ENCODE data around the gene FUT4.
"Not testable (repeated sequence)": the region's sequence is repeated elsewhere in the genome, so short reads cannot be mapped to it uniquely, and the experiment has no call there.

FUT4 gene

GRCh38 chr11:94543695-94544645, at the start of gene FUT4:
TSS of gene FUT4 (plus strand) at chr11:94543921. CDS start at chr11:94544134, 213 bp downstream.
- peak; percentile 71 for DNase-seq

- no peak for DNase-seq
Observed at GRCh38 chr11:94494126-94494680, 49.5 kb upstream of the FUT4 start.

- DNase-seq, result no peak
Observed at GRCh38 chr11:94500181-94500580, 43.5 kb upstream of the FUT4 start.

DNA sequence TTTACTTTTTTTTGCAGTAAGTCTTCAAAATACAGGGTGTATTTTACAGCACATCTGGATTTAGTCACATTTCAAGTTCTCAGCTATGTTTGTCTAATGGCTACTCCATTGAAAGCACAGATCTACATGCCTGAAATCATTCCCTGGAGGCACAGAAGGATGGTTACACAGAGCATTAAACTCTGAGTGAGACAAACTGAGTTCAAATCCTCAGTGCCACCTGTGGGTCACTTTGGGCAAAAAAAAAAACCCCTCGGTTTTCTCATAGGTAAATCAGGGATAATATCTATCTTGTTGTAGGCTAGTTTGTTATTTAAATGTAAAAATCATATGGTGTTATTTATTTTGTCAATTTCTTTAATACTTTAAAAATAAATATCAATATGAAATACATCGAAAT, 42.2 kb upstream of the FUT4 start:
- no peak for DNase-seq

- peak; percentile 19 for DNase-seq
Observed at GRCh38 chr11:94504689-94505293, 38.9 kb upstream of the FUT4 start.

GRCh38 chr11:94506513-94506912, 37.2 kb upstream of the FUT4 start:
- DNase-seq, result not testable (repeated sequence)

- no peak for DNase-seq
Observed at GRCh38 chr11:94507485-94507884, 36.2 kb upstream of the FUT4 start.

GRCh38 chr11:94511932-94512781, 31.6 kb upstream of the FUT4 start, which contains the start of gene C11orf97:
TSS of gene C11orf97 (plus strand) at chr11:94512461. CDS start at chr11:94512529, 68 bp downstream.
- no peak for DNase-seq

- peak; percentile 61 for DNase-seq
Observed at GRCh38 chr11:94513091-94513490, 30.6 kb upstream of the FUT4 start.

GRCh38 chr11:94515398-94515797, 28.3 kb upstream of the FUT4 start:
- no peak for DNase-seq

GRCh38 chr11:94516725-94517124, 27.0 kb upstream of the FUT4 start:
- DNase-seq, result no peak

GRCh38 chr11:94518300-94518699, 25.4 kb upstream of the FUT4 start:
- no peak for DNase-seq

- no peak for DNase-seq
Observed at GRCh38 chr11:94519478-94520084, 24.1 kb upstream of the FUT4 start.

DNA sequence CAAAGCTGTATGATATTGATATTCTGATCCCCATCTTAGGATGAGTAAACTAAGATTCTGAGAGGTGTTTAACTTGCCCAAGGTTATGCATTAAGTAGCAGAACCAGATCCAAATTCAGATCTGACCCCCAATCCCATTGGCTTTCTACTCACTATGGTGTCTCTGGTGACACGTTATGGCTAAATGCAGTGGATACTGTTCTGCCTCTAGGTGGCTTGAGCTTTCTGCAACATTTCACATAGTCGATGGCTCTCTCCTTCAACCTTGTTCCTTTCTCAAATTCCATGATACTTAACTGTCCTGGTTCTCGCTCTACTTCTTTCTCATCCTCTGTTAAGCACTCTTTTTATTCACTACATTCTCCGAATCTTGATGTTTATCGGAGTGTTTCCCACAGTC, 22.0 kb upstream of the FUT4 start:
- no peak for DNase-seq

GRCh38 chr11:94524341-94524740, 19.4 kb upstream of the FUT4 start:
- no peak for DNase-seq

- DNase-seq, result no peak
Observed at GRCh38 chr11:94525546-94526324, 18.0 kb upstream of the FUT4 start.

GRCh38 chr11:94526645-94527438, 16.9 kb upstream of the FUT4 start:
- DNase-seq, result no peak

GRCh38 chr11:94528551-94528950, 15.2 kb upstream of the FUT4 start:
- no peak for DNase-seq

GRCh38 chr11:94532211-94532610, 11.5 kb upstream of the FUT4 start:
- DNase-seq, result no peak

- no peak for DNase-seq
Observed at GRCh38 chr11:94533206-94533605, 10.5 kb upstream of the FUT4 start.
